ENCODE data around the gene CSF2.

Gene CSF2

DNA sequence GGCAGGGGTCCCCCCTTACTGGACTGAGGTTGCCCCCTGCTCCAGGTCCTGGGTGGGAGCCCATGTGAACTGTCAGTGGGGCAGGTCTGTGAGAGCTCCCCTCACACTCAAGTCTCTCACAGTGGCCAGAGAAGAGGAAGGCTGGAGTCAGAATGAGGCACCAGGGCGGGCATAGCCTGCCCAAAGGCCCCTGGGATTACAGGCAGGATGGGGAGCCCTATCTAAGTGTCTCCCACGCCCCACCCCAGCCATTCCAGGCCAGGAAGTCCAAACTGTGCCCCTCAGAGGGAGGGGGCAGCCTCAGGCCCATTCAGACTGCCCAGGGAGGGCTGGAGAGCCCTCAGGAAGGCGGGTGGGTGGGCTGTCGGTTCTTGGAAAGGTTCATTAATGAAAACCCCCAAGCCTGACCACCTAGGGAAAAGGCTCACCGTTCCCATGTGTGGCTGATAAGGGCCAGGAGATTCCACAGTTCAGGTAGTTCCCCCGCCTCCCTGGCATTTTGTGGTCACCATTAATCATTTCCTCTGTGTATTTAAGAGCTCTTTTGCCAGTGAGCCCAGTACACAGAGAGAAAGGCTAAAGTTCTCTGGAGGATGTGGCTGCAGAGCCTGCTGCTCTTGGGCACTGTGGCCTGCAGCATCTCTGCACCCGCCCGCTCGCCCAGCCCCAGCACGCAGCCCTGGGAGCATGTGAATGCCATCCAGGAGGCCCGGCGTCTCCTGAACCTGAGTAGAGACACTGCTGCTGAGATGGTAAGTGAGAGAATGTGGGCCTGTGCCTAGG lies at the start of gene CSF2:
Gene CSF2, plus strand, starts transcription at position 559 of the 783 bp plus-strand sequence. Its CDS starts 35 bp downstream, at position 594.
- DNase-seq (ENCODE audit: low read depth), result no peak

DNA sequence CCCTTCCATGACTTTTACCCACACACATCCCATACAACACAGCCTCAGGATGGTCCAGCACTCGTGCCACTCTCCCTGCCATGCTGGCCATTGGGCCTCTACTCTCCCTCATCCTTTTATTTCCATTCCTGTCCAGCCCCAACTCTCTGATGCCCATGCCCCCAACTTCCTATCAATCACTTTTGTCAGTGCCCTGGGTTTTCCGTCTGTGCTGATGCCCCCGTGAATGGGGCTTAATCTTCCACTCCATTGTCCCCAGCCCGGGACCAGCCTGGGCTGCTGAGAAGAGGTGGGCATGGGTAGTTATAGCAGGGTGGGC lies 49.5 kb upstream of the CSF2 start:
- no peak for DNase-seq (ENCODE audit: low read depth)

DNA sequence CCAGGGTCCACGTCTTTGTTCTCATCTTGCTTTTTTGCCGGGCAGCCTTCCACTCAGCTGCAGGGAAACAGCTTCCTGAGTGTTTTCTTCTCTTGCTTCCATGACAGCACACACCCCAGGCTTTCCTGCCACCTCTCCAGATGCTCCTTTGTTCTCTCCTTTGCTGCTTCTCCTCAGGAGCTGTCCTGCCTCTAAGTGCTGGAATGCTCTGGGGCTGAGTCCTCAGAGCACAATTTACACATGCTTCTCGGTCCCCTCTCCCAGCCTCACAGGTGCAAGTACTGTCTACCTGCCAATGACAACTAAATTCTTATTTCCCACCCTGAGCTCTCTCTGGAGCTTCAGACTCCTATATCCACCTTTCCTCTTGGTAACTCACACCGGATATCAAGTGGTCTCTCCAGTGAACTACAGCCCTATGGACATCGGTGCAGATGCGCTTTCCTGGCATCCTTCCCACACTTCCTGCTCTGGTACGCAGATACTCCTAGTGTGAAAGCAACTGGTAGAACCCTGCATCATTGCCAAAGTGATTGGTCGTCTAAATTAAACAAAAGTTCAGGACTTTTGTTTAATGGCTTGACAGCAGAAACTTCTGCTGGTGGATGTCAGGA lies 48.7 kb upstream of the CSF2 start:
- DNase-seq (ENCODE audit: low read depth), result no peak

DNA sequence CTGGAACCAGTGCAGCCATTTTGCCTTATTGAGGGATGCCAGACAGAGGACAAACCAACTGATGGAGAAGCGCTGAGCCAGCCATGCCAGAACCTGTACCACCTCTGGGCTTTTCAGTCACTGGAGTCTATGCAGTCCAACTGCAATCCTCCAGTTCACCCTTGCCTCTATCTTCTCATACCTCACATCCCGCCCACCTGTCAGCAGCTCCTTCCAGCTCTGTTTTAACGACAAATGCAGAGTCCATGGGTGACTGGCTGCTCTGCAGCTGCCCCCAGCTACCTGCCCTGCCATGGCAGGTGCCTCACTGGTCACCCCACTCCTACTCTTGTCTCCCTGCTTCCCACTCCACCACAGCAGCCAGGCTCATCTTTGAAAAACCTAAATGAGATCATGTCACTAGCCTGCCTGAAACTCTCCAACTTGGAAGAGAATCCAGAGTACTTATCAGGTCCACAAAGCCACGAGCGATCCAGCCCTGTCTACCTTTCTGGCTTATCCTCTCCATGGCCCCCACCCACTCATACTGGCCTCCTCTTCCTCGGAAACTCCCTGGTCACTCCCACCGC lies 48.1 kb upstream of the CSF2 start:
- no peak for DNase-seq (ENCODE audit: low read depth)

DNA sequence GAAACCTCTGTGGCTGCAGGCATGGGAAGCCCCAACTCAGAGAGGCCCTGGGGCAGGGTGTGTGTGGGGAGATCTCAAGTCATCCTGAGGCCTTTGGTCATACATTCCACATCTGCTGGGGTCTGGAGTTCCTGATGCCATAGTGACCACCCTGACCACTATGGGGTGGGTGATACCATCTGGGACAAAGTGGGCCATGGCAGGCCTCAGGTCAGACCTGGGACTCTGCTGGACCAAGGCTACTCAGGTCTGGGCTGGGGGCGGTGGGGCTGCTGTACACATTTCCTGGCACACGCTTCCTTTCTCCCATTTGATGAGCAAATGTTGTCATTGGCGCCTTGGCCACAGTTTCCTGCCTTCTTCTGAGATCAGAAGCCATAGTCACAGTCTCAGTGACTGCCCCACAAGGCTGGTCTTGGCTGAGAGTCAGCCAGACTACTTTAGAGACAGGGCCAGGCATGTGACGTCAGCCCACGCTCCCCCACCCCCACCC lies 47.0 kb upstream of the CSF2 start:
- DNase-seq (ENCODE audit: low read depth), result no peak

DNA sequence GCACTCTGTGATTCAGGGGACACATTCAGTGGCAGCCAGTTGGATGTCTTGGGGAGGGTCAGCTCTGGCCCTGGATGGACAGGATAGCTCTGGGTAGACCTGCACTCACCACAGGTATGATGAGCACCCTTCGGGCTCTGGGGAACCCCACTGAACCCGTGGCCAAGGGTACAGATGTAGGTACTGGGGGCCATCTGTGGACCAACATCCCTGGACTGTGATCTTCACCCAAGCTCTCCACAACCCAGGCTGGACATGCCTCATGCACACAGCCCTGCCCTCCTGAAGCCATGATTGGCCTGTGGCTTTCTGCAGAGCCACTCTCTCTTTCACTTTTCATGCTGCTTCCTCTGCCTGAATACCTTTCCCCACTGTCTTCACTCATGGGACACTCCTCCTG lies 46.6 kb upstream of the CSF2 start:
- DNase-seq (ENCODE audit: low read depth), result no peak

DNA sequence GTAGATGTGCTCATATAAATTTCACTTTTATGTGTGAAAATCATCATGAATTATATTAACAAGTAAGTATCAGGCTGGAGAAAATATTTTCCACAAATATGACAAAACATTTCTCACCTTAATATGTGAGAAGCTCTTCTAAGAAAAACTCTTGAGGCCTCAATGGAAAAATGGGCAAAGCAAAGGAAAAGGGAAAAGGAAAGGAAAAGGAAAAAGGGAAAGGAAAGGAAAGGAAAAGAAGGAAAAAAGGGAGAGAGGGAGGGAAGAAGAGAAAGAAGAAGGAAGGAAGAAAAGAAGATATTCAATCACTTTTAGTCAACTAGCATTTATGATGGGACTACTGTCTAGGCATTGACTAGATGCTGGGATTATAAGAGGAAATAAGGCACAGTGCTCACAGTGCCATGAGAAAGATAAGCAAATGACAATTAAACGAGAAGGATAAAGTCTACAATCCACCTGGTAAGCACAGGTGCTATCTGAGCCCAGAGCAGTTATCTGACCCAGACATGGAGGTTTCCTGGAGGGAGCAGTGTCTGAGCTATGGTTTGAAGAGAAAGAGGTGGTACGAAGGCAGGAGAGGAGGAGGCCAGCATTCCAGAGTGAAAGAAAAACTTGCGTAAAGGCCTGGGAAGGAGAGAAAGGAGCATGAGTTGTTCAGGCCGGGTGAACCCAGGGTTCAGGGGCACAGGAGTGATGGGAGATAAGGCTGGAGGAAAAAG lies 43.8 kb upstream of the CSF2 start:
- no peak for DNase-seq (ENCODE audit: low read depth)

DNA sequence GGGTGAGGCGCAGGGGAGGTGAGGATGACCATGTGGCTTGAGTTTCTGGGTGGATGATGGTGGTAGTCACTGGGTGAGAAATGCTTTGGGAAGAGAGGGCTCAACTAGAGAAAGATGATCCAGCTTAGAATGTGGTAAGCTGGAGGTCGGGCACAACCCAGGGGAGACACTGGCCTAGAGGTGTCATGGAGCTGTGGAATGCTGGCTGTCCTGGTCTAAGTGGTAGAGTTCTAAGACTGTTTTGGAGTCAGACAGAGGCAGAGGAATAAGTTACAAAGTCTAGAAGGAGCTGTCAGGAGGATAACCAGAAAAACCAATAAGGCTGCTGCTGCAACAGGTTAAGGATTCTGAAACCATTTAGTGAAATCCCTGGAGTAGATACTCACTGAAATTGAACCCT lies 43.0 kb upstream of the CSF2 start:
- DNase-seq (ENCODE audit: low read depth), result no peak

DNA sequence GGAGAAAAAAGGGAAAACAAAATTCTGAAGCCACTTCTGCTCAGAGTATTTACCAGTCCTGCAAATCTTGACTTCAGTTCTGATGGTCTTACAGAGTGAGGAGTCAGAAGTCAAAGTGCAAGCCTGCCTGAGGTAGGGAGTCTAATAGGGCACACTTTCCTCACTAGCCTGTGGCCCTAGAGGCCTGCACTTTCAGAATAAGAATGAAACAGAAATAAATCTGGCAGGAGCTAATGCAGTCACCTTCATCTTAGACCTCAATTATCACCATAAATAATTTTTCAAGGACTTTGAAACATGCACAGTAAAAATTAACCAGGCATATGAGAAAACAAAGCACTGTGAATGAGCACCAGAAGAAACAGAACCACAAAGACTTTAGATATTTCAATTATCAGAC lies 41.4 kb upstream of the CSF2 start:
- no peak for DNase-seq (ENCODE audit: low read depth)

DNA sequence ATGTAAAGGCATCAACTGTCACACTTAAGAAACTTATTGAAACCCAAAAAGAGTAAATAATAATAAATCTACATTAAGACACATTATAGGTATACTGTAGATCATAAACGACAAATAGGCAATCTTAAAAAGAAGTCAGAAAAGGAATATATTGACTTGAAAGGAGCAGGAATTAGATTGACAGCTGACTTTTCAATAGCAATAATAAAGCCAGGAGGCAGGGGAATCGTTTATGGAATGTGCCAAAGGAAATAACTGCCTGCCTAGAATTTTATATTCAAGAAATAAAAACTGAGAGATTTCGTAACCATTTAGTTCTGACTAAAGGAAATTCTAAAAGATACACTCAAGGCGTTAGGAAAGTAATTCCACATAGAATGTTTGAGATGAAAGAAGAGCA lies 40.5 kb upstream of the CSF2 start:
- DNase-seq (ENCODE audit: low read depth), result no peak

DNA sequence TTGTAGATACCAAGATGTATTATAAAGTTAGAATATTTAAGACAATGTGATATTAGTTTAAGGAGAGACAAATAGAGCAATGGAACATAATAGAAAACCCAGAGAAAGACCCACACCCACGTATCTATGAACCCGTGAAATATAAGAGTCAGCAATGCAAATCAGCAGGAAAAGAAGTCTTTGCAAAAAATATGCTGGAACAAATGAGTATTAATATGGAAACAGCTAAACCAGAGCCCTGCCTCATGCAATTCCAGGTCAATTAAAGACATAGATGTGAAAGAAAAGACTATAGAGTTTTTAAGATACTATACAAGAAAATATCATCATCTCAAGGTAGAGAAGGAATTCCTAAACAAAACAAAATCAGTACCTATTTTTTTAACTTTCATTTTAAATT lies 36.2 kb upstream of the CSF2 start:
- DNase-seq (ENCODE audit: low read depth), result no peak

DNA sequence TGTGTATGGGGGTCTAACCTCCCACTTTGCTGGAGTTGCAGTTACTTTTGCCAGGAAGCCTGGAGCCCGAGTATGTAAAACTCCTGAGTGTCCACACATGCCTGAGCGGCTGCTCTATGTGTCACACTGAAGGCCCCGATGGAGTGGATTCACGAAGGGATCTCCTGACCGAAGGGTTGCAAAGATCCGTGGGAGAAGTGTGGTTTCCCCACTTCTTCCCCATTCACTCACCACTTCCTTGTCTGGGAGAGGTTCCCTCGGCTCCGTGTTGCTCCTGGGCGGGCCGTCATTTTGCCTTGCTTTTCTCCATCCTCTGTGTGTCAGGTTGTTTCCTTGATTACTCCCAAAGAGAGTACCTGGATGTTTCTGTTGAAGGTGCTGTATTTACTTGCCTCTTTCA lies 29.4 kb upstream of the CSF2 start:
- DNase-seq (ENCODE audit: low read depth), result no peak

DNA sequence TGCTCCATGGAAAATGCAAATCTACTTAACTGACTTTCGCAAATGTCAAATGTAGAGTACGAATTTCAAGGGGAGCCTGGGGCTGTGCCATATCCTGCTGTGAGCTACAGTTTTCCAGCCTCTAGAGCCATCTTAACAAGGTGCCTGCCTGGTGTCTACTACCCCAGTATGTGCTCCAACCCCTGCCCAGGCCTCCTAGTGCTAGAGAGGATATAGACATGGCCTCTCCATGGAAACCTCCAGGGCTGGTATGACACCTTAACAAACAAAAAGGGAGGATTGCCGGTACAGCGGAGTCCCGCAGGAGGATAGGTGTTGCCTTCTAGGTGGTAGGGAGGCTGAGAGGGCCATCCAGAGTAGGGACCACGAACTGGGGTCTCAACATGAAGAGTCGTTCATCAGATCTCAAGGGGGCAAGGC lies 26.7 kb upstream of the CSF2 start:
- no peak for DNase-seq (ENCODE audit: low read depth)

DNA sequence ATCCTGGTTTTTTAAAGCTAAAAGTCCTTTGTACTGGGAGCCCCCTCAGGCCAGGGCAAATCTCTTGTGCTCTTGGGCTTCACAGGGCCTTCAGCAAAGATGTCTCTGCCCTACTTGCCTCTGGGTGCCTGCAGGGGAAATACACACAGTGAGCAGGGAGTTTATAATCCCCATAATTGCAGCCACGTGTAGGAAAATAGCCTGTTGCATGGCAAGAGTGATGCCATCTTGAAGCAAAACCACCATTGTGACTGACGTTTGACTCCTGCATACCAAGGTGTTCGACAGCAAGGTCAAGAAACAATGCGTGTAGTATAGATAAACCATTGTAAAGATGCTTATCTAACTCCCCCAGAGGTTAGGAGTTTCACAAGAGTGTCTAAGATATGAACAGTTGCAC lies 24.5 kb upstream of the CSF2 start:
- no peak for DNase-seq (ENCODE audit: low read depth)

DNA sequence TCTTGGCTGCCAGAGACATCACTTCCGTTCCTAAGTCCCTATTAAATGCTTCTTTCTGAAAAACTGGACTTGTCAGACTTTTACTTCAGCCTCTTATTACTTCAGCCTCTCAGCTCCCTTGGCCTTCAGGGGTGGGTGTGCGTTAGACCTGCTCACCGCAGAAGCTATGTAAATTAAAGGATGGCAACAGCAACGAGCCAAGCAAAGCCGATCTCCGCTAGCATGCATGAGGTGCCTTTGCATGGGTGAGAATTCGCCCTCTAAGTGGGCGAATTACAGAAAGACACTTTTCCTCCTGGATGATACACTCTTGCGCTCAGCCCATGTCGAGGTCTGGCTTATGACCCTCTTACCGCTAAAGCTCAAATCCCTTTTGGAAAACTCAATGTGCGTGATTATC lies 24.0 kb upstream of the CSF2 start:
- DNase-seq (ENCODE audit: low read depth), result no peak

DNA sequence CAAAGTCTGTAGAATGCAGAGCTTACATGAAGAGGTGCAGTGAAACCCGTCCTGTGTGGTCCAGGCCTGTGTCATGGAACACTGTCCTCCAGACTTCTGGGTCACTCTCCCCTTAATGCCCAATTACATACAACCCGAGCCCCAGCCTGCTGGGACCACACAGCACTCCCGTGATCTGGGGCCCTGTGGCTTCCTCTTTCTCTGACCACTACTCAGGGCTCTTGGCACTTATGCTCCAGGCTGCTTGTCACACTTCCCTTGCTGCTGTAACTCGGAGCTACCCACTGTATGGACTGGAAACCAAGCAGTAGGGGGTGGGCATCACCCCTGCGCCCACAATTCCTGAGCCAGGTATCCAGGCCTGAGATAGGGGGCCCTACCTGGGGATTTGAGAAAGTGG lies 23.5 kb upstream of the CSF2 start:
- no peak for DNase-seq (ENCODE audit: low read depth)

DNA sequence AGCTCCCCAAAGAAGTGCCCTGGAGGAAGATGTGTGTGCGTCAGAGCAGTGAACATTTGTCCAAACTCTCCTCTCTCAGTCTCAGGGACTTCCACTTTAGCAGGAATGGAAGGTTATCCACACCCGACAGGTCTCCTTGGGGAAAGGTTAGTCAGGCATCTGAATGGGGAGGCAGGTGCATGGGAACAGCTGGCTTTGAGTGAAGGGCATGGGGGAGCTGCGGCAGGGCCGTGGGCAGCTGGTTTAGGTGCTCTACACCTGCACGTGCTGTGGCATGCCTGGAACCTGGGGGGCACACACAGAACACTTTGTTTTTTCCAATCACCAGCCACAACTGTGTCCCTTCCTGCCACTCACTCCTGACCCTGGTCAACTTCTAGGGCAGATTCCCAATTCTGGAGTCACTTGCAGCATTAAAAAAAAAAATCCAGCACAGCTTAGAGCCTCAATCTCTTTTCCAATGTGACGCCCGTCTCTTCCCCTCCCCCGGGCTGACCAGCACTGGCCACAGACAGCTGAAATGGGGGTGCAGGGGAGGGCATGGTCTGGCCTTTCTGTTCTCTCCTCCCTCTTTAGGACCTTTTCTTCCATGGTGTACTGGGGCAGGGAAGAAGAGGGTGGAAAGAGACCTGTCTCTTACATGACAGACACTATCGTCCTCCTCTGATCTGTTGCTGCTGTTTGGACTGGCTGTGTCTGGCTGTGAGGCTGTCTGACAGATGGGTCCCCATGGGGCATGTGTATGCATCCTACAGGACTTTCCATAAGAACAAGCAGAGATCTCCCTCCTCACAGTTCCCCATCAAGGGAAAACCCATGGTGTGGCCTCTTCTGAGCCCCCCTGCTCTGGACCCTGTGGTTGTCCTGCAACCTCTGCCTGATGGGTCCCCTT lies 22.7 kb upstream of the CSF2 start:
- no peak for DNase-seq (ENCODE audit: low read depth)

DNA sequence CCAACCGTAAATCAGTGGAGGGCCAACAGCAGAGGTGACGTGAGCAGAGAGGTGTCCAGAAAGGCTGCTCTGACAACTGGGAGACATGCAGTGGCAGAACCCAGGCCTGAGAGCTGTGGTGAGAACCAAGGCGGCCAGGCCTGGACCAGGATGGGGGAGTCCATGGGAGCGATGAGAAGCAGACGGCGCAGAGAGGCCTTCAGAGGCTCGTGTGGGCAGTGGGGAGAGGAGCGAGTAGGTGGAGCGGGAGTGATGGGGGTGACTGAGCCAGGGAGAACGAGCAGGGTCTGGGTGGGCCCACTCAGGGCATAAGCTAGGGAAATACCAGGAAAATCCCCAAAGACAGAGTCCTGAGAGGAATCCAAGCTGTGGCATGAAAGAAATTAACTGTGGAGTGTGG lies 21.1 kb upstream of the CSF2 start:
- no peak for DNase-seq (ENCODE audit: low read depth)

DNA sequence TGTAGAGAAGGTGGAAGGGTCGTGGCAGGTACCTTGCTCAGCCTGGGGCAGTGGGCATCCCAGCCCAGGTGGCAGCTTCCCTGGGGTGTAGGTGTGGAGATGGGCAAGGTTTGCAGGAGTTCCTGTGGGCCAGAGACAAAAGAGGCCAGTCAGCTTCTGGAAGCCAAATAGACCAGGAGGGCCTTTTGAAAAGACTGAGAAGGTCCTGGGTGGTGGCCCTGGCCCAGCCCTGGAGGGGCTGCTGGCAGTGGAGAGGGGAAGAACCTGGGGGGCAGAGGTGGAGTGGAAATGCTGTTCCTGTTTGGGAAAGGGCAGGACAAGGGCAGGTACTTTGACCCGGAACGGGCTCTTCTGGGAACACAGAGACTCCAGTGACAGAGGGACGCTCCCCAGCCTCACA lies 20.1 kb upstream of the CSF2 start:
- no peak for DNase-seq (ENCODE audit: low read depth)

DNA sequence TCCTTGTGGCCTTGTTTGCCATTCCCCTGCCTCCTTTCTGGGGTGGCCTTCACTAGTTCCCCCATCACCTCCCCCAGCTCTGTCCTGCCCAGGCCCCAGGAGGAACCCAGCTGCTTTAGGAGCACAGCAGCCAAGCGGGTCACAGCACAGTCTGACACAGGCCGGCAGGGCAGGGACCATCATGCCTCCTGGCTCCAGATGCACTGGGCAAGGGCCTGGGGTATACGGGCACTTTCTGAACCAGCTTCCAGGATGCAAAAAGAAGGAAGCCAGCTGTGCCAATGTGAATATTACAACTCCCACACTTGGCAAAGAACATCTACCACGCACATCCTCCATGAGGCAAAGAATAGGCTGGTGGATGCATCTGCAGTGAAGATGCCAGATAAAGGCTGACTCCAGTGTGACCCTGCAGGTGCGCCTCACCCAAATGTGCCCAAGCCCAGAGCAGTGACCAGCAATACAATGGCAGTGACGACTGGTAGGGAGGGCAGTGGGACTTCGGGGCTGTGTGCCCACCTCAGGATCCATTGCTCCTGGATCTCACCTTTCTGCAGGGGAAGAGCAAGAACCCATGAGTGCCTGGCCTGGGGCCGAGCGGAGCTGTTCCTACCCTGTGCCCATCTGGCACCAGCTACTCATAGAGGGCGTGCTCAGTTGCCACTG lies 19.4 kb upstream of the CSF2 start:
- no peak for DNase-seq (ENCODE audit: low read depth)

DNA sequence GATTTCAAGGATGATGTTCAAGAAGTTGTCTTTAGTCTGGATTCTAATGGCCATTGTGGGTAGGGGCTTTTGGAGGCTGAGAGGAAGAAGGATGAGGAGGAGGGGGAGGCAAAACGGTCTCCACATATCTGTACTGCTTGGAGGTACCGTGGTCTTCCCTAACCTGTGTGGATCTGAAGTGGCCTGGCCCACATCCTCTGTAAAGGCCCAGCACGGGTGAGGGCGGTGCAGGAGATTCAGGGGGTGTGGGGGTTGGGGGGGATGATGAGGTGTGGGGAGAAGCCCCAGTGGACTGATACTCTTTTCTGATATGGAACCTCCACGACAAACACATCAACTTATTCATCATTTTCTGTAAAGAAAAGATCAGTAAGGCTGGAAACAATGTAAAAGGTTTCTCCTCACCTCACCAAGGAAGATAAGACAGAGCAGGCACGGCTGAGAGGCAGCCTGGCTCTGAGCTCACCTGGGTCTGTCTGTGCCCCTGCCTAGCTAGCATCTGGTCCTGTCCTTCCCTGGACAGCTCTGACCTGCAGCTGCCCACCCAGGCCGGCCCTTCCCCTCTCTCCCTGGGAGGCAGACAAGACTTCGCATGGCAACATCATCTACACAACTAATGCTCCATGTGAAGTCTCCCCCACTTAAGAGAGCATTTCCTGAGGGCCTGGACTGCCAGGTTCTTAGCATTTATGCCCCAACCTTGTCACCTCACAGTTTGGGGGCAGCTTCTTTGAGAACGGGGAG lies 18.7 kb upstream of the CSF2 start:
- DNase-seq (ENCODE audit: low read depth), result no peak

All from fibroblast of the conjunctiva (primary cell).